GM19452 (cell line): ENCODE data around the gene CASKIN1.
"Not testable (repeated sequence)": the region's sequence is repeated elsewhere in the genome, so short reads cannot be mapped to it uniquely, and the experiment has no call there.

Source experiments
- ATAC-seq: cut with Tn5 transposase; IDR thresholded peaks from one replicate; pipeline ENCODE4 v1.9.1; 2021; ENCODE audit not compliant: unreplicated experiment

The CASKIN1 gene

GRCh38 chr16:2145843-2146242 lies 50.6 kb downstream of the CASKIN1 start:
- no peak for ATAC-seq

GRCh38 chr16:2143878-2144485 lies 52.4 kb downstream of the CASKIN1 start:
- no peak for ATAC-seq

- no peak for ATAC-seq
Observed at GRCh38 chr16:2142942-2143877, 53.2 kb downstream of the CASKIN1 start.

GRCh38 chr16:2135770-2136490 lies 60.5 kb downstream of the CASKIN1 start, which contains the start of gene PKD1:
TSS of gene PKD1 (minus strand) at chr16:2135898. CDS start at chr16:2135689, 209 bp downstream.
- ATAC-seq: not testable (repeated sequence)

GRCh38 chr16:2135071-2135470 lies 61.3 kb downstream of the CASKIN1 start:
- ATAC-seq: not testable (repeated sequence)

GRCh38 chr16:2133797-2134196 lies 62.6 kb downstream of the CASKIN1 start:
- ATAC-seq: not testable (repeated sequence)

- ATAC-seq: not testable (repeated sequence)
Observed at GRCh38 chr16:2129890-2130447, 66.4 kb downstream of the CASKIN1 start.

GRCh38 chr16:2129251-2129650 lies 67.2 kb downstream of the CASKIN1 start:
- ATAC-seq: not testable (repeated sequence)

GRCh38 chr16:2127630-2128280 lies 68.7 kb downstream of the CASKIN1 start:
- ATAC-seq: not testable (repeated sequence)
